Measurements from ENCODE around the gene SH3PXD2B. TPM values are rescaled to one million over a fixed set of nuclear protein-coding genes. Genes with fewer than 3 reads are reported as not detected.

The SH3PXD2B gene
- total and polyA plus RNA-seq, 2 of the 13 experiments (the other 11 are each of a cell fraction or from before 2014, with no cell fraction given) = 3.4 to 4.6 TPM

DNA sequence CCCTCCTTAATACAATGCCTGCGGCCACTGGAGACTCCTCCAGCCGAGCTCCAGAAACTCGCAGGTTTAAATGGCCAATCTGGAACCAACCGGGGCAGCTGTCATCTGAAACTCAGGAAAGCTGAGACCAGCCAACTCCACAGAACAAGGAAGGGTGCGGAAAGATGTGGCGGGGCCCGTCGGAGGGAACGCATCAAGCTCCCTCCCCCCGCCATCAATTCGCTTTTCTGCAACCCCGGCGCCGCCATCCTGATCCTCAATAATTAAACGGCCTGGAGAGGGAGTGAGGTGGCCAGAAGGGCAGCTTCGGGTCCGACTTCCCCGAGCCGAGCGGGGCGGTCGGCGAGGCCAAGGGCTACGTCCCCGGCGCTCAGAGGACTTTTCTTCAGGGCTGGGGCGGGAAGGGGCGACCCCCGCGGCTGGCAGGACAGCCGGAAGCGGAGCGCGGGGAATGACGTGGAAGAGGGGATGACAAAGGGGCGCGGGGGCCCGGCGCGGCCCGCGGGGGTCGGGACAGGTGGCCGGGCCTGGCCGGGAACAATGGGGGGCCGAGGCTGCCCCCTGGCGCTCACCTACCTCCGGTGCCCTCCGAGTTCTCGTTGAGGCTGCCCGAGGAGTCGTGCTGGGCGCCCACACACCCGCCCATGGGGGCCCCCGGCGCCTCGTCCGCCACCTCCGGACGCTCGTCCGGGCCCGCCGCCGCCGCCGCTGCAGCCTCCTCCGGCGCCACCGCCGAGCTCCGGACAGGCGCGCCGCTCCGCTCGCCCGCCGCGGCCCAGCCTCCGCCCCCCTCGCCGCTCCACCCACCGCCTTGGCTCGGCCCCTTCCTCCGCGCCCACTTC lies 171.1 kb downstream of the SH3PXD2B start, which contains the start of gene UBTD2 (continued):
- TF ChIP-seq ZNF136 (CRISPR knock-in tag; IDR thresholded peaks at IDR 0.05; ENCODE audit: low read depth) (no peak), ARID4A (CRISPR knock-in tag; IDR thresholded peaks at IDR 0.05; ENCODE audit: borderline replicate concordance) (peak; percentile 63; the same call in 1 of the 2 replicates), ZNF598 (CRISPR knock-in tag; IDR thresholded peaks at IDR 0.05; ENCODE audit: borderline replicate concordance) (peak; percentile 59; the same call in 1 of the 2 replicates), ZNF235 (CRISPR knock-in tag; IDR thresholded peaks at IDR 0.05; ENCODE audit: borderline replicate concordance) (no peak), PTBP1 (IDR thresholded peaks at IDR 0.05; ENCODE audit: low read depth, low read length, poor library complexity, severe bottlenecking) (no peak), SNAI1 (CRISPR knock-in tag; IDR thresholded peaks at IDR 0.05; ENCODE audit: borderline replicate concordance) (no peak), SALL2 (CRISPR knock-in tag; IDR thresholded peaks at IDR 0.05) (no peak), ZNF839 (CRISPR knock-in tag; IDR thresholded peaks at IDR 0.05; ENCODE audit: borderline replicate concordance) (no peak), KLF6 (CRISPR knock-in tag; IDR thresholded peaks at IDR 0.05) (no peak), SMAD1 (CRISPR knock-in tag; IDR thresholded peaks at IDR 0.05; ENCODE audit: borderline replicate concordance, low read depth) (no peak), FOXO4 (CRISPR knock-in tag; conservative IDR thresholded peaks at IDR 0.05) (no peak), MYNN (CRISPR knock-in tag; IDR thresholded peaks at IDR 0.05; ENCODE audit: low read depth) (no peak; the same call in 1 of the 2 replicates), CHD2 (IDR thresholded peaks at IDR 0.05; ENCODE audit: low read depth, low read length) (no peak), RBM22 (optimal IDR thresholded peaks at IDR 0.05; ENCODE audit: low read length) (no peak), ZNF33A (CRISPR knock-in tag; IDR thresholded peaks at IDR 0.05; ENCODE audit: borderline replicate concordance) (no peak), MXD1 (CRISPR knock-in tag; IDR thresholded peaks at IDR 0.05) (no peak), TMF1 (CRISPR knock-in tag; IDR thresholded peaks at IDR 0.05; ENCODE audit: low read depth) (no peak), EP300 (IDR thresholded peaks at IDR 0.05; ENCODE audit: low read depth in 2 of 2, low read length in 2 of 2) (no peak), EP300 (CRISPR knock-in tag; IDR thresholded peaks at IDR 0.05; ENCODE audit: borderline replicate concordance) (no peak)
- TF ChIP-seq, protein P1, sequence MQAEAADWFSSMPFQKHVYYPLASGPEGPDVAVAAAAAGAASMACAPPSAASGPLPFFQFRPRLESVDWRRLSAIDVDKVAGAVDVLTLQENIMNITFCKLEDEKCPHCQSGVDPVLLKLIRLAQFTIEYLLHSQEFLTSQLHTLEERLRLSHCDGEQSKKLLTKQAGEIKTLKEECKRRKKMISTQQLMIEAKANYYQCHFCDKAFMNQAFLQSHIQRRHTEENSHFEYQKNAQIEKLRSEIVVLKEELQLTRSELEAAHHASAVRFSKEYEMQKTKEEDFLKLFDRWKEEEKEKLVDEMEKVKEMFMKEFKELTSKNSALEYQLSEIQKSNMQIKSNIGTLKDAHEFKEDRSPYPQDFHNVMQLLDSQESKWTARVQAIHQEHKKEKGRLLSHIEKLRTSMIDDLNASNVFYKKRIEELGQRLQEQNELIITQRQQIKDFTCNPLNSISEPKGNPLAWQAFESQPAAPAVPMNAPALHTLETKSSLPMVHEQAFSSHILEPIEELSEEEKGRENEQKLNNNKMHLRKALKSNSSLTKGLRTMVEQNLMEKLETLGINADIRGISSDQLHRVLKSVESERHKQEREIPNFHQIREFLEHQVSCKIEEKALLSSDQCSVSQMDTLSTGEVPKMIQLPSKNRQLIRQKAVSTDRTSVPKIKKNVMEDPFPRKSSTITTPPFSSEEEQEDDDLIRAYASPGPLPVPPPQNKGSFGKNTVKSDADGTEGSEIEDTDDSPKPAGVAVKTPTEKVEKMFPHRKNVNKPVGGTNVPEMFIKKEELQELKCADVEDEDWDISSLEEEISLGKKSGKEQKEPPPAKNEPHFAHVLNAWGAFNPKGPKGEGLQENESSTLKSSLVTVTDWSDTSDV (CRISPR knock-in tag; IDR thresholded peaks at IDR 0.05) = no peak
